ENCODE results near the gene STYXL1.
A peak's percentile ranks its signal among the peaks of the same experiment; 100 is the strongest.
"Not testable (repeated sequence)": the region's sequence is repeated elsewhere in the genome, so short reads cannot be mapped to it uniquely, and the experiment has no call there.

The STYXL1 gene

DNA sequence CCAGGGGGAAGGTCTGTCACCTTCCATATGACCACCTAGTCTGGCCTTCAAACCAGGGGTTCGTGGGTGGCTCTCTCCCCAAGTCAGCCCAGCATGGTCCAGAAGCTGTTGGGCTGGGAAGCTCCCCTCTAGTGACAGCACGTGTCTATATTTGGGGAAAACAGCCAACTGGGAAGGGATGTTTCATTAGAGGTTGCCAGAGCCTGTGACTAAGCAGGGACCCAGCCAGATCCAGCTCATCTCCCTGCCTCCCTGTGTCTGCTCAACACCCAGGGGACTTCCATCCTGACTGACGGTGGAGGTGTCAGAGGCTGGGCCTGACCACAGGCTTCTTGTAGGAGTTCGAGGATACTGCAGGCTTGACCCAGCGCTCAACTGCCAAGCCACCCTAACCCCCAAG, 10.5 kb downstream of the STYXL1 start:
- DNase-seq (ENCODE audit: low spot score) = peak; percentile 51

DNA sequence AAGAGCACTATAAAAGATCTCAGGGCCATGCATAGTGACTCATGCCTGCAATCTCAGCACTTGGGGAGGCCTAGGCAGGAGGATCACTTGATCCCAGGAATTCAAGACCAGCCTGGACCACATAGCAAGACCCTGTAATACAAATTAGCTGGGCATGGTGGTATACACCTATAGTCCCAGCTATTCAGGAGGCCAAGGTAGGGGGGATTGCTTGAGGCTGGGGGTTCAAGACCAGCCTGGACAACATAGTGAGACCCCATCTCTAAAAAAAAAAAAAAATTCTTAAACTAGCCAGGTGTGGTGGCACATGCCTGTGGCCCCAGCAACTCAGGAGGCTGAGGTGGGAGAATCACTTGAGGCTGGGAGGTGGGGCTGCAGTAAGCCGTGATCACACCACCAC, 15.8 kb downstream of the STYXL1 start:
- no peak for DNase-seq (ENCODE audit: low spot score)

DNA sequence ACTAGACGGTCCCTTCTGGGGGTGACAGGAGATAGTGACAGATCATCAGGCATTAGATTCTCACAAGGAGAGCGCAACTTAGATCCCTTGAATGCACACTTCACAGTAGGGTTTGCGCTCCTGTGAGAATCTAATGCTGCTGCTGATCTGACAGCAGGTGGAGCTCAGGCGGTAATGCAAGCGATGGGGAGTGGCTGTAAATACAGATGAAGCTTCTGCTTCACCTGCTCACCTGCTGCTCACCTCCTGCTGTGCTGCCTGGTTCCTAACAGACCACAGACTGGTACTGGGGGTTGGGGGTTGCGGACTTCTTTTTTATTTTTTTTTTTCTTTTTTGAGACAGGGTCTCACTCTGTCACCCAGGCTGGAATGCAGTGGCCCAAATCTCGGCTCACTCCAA, 18.1 kb downstream of the STYXL1 start:
- DNase-seq (ENCODE audit: low spot score) = not testable (repeated sequence)

DNA sequence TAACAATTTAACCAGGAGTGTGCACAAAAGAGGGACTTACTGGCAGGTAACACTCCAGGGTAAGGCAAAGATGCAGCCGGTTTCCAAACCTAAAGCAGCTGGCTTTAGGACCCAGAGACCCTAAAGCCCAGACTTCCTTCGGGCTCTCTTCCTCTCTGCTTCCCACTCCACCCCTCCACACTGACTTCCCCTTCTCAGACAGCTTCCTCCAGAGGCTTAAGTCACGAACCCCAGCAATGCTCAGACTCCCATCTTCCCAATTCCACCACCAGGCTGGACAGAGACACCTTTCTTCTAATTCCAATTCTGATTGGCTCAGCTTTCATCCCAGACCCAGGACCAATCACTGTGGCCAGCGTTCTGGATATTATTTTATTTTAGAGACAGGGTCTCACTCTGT, 24.8 kb downstream of the STYXL1 start:
- DNase-seq (ENCODE audit: low spot score) = peak; percentile 61

DNA sequence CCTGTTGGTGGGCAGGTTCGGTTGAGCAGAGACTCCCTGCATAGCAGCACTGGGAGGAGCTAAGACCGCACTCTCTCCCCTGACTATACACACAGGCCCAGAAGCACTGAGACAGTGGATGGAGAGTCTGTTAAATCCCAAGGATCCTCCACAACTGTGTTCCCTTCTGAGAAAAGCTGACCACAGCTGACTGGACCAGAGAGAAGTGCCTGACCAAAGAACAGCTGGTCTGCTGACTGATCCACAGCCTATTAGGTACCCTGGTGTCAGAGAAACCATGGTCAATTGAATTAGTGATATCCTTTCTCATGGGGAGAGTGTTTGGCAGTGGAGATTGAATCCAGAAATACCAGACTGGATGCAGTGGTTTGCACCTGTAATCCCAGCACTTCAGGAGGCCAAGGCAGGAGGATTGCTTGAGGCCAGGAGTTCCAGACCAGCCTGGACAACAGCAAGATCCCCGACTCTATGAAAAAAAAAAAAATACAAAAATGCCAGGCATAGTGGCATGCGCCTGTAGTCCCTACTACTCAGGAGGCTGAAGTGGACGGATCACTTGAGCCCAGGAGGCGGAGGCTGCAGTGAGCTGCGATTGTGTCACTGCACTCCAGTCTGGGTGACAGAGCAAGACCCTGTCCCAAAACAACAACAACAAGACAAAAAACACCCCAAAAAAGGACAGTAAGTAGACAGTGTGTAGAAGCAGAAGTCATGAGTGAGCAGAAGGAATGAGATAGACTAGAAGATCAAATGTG, 25.6 kb downstream of the STYXL1 start:
- no peak for DNase-seq (ENCODE audit: low spot score)

DNA sequence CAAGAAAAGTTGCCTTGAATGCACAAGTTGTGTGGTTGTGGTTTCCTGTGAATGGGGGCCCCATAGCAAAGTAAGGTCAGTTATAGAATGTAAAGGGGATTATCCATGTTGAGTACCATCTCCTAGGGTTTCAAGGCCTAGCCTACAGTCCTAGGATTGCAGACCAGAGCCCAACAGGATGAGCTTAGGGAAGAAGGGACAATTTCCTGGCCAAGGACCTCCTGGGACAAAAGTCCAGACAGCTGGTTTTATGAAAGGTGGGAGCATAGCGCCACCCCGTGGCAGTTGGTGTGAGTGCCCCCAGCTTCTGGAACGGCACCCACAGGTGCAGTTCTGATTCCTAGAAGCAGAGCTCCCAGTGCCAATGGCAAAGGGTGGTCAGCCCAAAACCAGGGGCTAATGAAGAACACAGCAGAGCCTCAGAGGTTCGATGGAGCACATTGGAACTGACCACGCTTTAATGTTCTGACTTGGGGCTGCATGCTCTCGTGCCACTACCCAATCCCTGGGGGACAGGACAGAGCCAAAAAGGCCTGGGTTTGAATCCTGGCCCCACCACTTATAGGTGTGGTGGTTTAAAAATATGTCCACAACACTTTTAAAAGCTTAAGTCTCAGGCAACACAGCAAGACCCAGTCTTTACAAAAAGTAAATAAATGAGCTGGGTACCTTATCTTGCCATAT, 27.6 kb downstream of the STYXL1 start:
- DNase-seq (ENCODE audit: low spot score) = peak; percentile 81

DNA sequence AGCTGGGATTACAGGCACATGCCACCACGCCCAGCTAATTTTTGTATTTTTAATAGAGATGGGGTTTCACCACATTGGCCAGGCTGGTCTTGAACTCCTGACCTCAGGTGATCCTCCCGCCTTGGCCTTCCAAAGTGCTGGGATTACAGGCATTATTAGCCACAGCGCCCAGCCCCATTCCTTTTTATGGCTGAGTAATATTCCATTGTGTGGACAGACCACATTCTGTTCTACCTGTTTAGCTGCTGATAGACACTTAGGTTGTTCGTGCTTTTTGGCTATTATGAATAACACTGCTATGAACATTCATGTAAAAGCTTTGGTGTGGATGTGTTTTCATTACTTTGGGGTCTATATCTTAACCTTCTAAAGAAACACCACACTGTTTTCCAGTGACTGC, 29.3 kb downstream of the STYXL1 start:
- not testable (repeated sequence) for DNase-seq (ENCODE audit: low spot score)

DNA sequence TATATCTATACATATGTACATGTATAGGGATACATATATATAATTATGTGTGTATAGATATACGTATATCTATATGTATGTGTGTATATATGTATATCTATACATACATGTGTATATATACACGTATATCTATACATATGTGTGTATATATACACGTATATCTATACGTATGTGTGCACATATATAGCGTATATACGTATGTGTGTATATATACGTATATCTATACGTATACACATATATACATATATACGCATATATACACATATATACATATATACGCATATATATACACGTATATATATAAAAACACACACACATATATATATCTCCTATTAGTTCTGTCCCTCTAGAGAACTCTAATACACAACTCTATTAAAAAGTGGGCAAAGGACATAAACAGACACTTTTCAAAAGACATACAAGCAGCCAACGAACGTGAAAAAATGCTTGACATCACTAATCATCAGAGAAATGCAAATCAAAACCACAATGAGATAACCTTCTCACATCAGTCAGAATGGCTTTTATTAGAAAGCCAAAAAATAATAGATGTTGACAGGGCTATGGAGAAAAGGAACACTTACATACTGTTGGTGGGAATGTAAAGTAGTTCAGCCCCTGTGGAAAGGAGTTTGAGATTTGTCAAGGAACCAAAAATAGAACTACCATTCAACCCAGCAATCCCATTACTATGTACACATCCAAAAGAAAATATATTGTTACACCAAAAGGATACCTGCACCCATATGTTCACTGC, 31.4 kb downstream of the STYXL1 start:
- no peak for DNase-seq (ENCODE audit: low spot score)

DNA sequence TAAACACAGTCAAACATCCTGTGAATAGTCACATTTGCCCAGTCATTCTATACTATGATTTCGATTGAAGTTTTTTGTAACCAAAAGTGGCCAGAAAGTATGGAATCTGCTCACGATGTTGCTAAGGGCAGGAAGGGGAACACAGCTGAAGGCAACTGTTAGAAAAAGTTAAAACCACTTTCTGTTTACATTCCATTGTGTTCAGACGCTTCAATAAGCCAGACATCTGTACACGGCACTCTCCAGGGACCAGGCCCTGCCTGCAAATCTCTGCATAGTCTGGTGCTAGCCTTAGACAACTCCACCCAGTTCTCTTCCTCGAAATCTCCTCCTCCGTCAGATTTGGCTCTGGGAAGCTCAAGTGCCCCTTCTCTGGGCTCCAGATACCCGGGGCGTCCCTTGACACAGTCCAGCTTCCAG, 36.3 kb downstream of the STYXL1 start:
- DNase-seq (ENCODE audit: low spot score) = no peak

DNA sequence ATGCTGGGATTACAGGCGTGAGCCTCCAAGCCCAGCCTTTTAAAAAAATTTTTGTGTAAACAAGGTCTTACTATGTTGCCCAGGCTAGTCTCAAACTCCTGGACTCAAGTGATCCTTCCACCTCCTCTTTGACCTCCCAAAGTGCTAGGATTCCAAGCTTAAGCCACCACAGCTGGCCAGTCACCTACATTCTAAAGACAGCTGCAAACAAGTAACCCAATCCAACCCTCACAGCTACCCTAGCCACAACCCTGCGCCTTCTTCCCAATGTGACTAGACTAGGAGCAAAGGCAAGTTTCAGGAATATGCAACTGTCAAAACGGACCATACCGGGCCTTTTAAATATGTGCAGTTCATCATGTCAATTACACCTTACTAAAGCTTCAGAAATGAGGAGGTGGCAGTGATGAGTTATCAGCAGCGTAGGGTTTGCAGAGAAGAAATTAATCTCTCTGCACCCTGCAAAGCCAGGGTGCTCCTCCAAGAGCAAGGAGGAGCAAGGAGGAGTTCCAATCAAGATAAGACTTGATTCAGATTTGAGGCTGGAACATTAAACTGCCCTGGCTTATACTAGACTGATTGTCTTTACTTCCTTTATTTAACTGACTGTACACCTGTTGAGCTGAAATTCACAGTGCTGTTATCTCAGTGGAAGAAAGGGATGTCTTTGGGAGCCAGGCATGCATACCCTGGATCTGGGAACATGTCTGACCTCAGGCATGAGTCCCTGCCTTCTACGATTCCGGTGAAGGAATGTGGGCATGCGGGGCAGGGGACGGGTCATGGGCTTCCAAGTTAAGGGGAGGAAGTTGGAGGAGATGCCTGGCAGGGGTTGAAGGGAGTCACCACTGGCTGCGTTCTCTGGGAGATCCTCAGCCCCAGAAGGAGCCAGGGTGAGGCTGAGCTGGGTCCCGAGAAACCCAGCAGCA, 37.9 kb downstream of the STYXL1 start:
- no peak for DNase-seq (ENCODE audit: low spot score)

DNA sequence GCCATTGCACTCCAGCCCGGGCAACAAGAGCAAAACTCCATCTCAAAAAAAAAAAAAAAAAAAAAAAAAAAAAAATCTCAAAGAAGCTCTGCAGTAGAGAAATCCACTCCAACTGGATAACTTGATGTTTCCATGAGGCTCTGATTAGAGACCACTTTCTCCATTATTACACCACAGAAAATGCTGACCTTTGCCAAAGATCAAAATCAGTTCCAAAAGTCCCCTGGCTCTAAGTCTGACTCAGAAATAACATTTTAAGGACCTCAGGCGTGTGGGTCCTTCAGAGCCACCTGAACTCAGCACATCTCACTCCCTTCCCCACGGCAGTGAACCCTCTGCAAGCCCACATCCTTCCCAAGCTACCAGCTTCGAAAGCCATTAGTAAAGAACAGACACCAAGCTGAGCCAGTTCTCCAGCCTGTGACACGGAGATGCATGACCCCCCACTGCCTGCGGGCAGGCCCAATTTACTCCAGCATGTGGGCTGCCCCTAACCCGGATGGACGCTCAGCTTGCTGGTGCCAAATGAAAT, 39.6 kb downstream of the STYXL1 start:
- no peak for DNase-seq (ENCODE audit: low spot score)

DNA sequence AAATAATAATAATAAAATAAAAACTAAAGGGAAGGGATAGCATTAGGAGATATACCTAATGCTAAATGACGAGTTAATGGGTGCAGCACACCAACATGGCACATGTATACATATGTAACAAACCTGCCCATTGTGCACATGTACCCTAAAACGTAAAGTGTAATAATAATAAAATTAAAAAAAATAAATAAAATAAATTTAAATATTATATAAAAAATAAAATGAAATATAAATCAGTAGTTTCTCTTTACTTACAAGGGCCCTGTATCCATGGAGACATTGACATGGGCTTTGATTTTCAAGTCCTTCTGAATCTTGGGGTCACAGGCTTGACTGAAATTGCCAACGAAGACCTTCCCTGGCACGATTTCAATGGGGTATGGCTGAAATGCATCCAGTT, 42.8 kb downstream of the STYXL1 start:
- not testable (repeated sequence) for DNase-seq (ENCODE audit: low spot score)

DNA sequence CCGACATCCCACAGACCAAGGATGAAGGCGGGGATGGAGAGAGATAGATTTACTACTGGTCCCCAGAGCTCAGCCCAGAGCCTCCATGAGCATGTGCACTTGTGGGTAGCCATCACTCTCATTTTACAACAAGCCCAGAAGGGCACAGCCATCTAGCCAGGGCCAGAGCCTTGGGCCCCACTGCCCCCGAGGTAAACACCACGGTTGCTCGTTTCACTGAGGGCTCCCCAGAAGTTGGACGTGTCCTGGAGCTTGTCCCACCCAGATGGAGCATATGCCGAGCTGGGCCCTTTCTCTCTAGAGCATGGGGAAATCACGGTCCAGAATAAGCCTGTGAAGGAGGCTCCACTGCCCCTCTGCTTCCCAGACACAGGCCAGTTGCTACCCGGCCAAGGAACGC, 44.4 kb downstream of the STYXL1 start:
- no peak for DNase-seq (ENCODE audit: low spot score)

DNA sequence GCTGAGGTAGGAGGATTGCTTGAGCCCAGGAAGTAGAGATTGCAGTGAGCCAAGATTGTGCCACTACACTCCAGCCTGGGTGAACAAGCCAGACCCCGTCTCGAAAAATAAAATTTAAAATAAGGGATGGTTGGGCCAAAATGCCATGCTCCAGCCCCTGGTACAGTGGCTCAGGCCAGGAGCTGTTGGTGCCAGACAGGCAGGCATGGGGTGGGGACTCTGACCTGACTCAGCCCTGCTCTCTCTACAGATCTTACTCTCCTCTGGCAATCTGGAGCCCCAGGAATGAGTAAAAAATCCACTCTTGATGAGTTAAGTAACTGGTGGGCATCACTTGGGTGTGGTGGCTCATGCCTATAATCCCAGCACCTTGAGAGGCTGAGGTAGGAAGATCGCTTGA, 45.0 kb downstream of the STYXL1 start:
- DNase-seq (ENCODE audit: low spot score) = no peak

DNA sequence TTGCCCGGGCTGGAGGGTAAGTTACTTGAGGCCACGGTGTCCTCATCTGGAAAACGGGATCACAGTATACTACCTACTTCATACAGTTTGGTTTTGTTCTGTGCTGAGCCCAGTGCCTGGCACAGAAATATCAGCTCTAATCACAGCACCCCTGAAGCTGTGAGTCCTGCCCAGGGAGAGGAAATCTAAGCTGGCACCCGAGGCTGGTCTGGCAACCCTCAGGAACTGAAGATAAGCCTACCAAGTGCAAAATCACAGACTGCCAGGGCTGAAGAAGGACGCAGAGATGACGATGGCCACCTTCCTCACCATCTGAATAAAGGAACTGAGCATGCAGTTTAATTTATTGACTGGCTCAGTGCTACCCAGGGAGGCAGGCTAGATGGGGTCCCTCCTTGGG, 45.7 kb downstream of the STYXL1 start:
- DNase-seq (ENCODE audit: low spot score) = no peak

DNA sequence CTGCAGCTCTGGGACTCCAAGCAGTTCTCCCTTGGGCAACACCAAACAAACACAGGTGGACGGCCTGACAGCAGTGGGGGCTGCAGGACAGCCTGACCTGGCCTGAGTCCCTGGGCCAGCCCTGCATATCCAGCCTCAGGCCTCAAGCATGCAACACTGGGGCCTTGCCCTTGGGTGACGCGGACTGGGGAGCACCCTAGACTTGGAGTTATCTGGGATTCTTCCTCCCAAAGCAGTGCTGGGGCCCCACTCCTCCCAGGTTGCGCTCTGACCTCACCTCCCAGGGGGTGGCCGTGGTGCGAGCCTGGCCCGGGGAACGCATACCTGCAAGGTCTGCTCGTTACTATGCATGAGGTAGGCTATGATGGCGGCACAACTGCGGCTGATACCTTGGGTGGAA, 47.2 kb downstream of the STYXL1 start:
- DNase-seq (ENCODE audit: low spot score) = no peak

DNA sequence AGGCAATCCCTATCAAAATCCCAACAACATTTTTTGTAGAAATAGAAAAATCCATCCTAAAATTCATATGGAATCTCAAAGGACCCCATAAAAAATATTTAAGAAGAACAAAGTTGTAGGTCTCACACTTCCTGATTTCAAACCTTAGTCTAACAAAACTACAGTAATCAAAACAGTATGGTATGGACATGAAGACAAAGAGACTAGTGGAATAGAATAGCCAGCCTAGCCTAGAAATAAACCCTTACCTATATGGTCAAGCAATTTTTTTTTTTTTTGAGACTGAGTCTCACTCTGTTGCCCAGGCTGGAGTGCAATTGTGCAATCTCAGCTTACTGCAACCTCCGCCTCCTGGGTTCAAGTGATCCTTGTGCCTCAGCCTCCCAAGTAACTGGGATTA, 49.8 kb downstream of the STYXL1 start:
- DNase-seq (ENCODE audit: low spot score) = no peak

DNA sequence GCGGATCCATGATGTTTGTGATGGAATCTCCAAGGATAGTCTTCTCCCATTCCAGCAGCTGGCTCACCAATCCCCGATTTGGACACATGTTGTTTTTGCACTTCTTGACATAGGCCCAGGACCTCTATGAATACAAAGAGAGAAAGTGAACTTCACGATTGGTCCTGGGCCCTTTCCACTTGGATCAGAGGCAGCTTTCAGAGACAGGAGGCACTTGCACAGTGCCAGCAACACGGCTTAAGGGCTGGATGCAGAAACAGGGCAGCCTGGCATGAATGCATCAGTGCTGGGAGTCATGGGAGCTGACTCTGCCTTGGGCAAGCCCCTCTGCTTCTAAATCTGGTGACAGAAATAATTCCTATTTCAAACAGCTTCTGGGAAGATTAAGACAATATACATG, 51.3 kb downstream of the STYXL1 start:
- no peak for DNase-seq (ENCODE audit: low spot score)

DNA sequence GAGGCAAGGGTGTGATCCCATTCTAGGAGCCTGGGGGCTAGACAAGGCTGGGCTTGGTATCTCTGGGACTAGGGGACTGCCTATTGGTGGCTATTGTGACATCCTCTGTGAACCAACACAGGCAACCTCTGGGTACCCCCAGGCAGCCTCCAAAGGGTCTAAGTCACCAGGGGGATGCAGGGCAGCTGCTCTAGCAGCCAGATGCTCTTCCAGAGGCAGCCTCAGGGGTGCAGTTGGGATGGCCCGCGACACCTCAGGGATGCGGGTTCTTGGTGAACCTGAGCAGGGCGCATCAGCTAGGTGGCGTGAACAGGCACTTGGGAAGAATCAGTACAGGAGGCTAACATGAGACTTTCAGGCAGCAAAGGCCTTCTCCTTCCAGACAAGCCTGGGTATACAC, 51.8 kb downstream of the STYXL1 start:
- no peak for DNase-seq (ENCODE audit: low spot score)

DNA sequence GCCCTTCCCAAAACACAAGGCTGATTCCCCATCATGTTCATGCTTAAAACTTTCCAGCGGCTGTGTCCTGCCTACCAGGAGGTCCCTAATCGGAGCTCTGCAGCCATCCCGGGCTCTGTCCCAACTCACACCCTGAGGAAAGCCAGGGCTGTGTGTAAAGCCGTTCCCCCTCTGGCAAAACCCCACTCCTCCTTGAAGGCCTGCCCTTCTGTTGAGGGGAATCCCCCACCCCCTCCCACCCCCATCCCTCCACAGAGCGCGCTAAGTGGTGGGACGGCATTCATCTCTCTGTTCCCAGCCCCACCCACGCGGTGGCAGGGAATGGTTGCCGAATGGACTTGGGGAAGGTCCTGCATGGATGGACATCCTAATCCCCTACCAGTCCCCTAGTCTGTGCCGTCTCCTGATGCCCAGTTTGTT, 52.7 kb downstream of the STYXL1 start:
- DNase-seq (ENCODE audit: low spot score) = no peak

DNA sequence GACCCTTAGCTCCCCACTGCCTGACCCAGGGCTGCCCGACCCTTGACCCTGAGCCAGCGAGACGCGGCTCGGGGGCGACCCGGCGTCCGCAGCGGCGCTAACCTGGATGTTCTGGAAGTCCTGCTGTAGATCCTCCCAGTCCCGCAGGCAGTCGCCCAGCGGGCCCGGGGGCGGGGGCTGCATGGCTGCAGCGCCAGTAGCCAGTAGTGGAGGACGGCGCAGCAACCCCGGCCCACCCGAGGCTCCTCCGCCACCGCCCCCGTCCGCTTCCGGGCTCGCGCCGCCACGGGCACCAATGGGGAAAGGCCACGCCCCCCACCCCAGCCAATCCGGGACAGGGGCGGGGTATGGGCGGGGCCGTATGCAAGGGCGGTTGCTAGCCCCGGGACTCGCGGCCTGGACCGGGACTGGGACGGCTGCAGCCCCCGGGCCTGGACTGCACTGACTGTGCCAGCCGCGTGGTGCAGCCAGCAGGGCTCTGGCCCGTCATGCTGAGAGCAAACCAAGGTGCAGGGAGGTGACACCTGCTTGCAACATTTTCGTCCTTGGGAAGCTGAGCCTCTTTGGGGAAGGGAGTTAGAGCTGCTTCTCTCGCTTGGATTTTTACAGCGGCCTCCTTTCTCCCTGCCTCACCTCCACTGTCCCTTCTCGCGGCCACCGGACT, 53.3 kb downstream of the STYXL1 start, which contains the start of gene TMEM120A:
Gene TMEM120A, minus strand, starts transcription at position 208 of the 664 bp plus-strand sequence. Its CDS starts 25 bp downstream, at position 183.
- peak; percentile 94 for DNase-seq (ENCODE audit: low spot score)
